Right cardiac atrium (tissue), 5 donors: ENCODE measurements around the gene MRPS12. TPM values are rescaled to one million over a fixed set of nuclear protein-coding genes. Genes with fewer than 3 reads are reported as not detected.
"Not testable (repeated sequence)": the region's sequence is repeated elsewhere in the genome, so short reads cannot be mapped to it uniquely, and the experiment has no call there.

Experiments
- ATAC-seq, 2 donors: fragments of 200-7000 bp; cut with Tn5 transposase; one replicate each; pipeline versions ENCODE4 v1.8.0 to v1.9.1; 2020; ENCODE audit warnings: moderate library complexity in 2 of 2, mild to moderate bottlenecking in 1 of 2
- DNase-seq, 3 donors: peaks; one replicate each; pipeline ENCODE4 v3.0.0-alpha.2; 2020
- H3K27ac ChIP-seq: one replicate; pipeline ENCODE4 v1.5.1; 2013; ENCODE audit warnings: mild to moderate bottlenecking, low read length, control low read depth, moderate library complexity
- H3K27me3 ChIP-seq: one replicate; pipeline ENCODE4 v1.6.1; 2013; ENCODE audit not compliant: control insufficient read depth, insufficient read depth
- H3K4me1 ChIP-seq: one replicate; pipeline ENCODE4 v1.6.1; 2013; ENCODE audit warnings: low read length; ENCODE audit not compliant: control insufficient read depth, insufficient read depth
- H3K4me3 ChIP-seq: one replicate; pipeline ENCODE4 v1.5.1; 2013; ENCODE audit warnings: low read length, control low read depth
- H3K9me3 ChIP-seq: one replicate; pipeline ENCODE4 v1.6.1; 2013; ENCODE audit warnings: low read length; ENCODE audit not compliant: control insufficient read depth
- WGBS: extraction: QIAGEN DNeasy Blood & Tissue Kit; methylation state at CpG from one replicate; pipeline ENCODE4 v1.1.7; 2013; 5-methylcytosine and 5-hydroxymethylcytosine counted together
- intact Hi-C, 4 donors: fragments of 100-400 bp; cut with DNase I; formaldehyde crosslinking; loops; one replicate each; pipeline versions ENCODE4 v1.11.0 to v1.14.0; 2022 to 2023
- long read RNA-seq, 4 donors: library from polyadenylated mRNA; unstranded; transcript quantifications; one replicate each; pipeline ENCODE4 v2.0.0, GENCODE V29; 2020 to 2021
- polyA plus RNA-seq: library from polyadenylated mRNA; stranded (reverse); fragments of 200-250 nt; gene quantifications from one replicate; pipeline ENCODE4 v1.2.3, GENCODE V29; 2013
- total RNA-seq, 4 donors: library from RNA; stranded (reverse); fragmentation: NEBNext Ultra II Directional; extraction: Animal tissue kit (Norgen Biotek cat#: 25700); gene quantifications; one replicate each; pipeline ENCODE4 v1.2.1, GENCODE V29; 2021
- donor health status: healthy with polysubstance abuse.
- donor health status: DM: no; HTN: yes; CAD: no.
- donor health status: DM: no; HTN: no; CAD: no.
- donor health status: DM: no; HTN: yes; CAD: no; lungs with severe emphysema.
- donor health status: DM: yes; HTN: yes; CAD: no.

The MRPS12 gene
- total RNA-seq, result 10 to 100 TPM; 49.9 to 68.7 (median 56.7) TPM
- 80.5 TPM for polyA plus RNA-seq
- long read RNA-seq, donor 1, transcript MRPS12-202 (3 exons, 929 nt), result minor isoform, 19 of 54 reads
- long read RNA-seq, donor 1, transcript MRPS12-203 (2 exons, 1,220 nt), result minor isoform, 6 of 54 reads
- long read RNA-seq, donor 1, transcript MRPS12-201 (3 exons, 1,207 nt), result major isoform, 26 of 54 reads
- long read RNA-seq, donor 1, partial matches to known transcripts, result 2 of 54 reads
- long read RNA-seq, donor 1, other reads (novel, unspliced or antisense), result 1 of 54 reads
- long read RNA-seq, donor 2, transcript MRPS12-201 (3 exons, 1,207 nt), result major isoform, 19 of 43 reads
- long read RNA-seq, donor 2, transcript MRPS12-202 (3 exons, 929 nt), result minor isoform, 17 of 43 reads
- long read RNA-seq, donor 2, partial matches to known transcripts, result 2 of 43 reads
- long read RNA-seq, donor 2, other reads (novel, unspliced or antisense), result 2 of 43 reads
- long read RNA-seq, donor 3, transcript MRPS12-203 (2 exons, 1,220 nt), result minor isoform, 7 of 43 reads
- long read RNA-seq, donor 3, transcript MRPS12-202 (3 exons, 929 nt), result minor isoform, 14 of 43 reads
- long read RNA-seq, donor 3, transcript MRPS12-201 (3 exons, 1,207 nt), result major isoform, 18 of 43 reads
- long read RNA-seq, donor 3, partial matches to known transcripts, result 2 of 43 reads
- long read RNA-seq, donor 3, other reads (novel, unspliced or antisense), result 2 of 43 reads
- long read RNA-seq, donor 4, transcript MRPS12-201 (3 exons, 1,207 nt), result major isoform, 17 of 27 reads
- long read RNA-seq, donor 4, transcript MRPS12-202 (3 exons, 929 nt), result minor isoform, 8 of 27 reads
- long read RNA-seq, donor 4, partial matches to known transcripts, result 1 of 27 reads
- long read RNA-seq, donor 4, other reads (novel, unspliced or antisense), result 0 of 27 reads

GRCh38 chr19:38930776-38931520, at the start of gene MRPS12:
TSS of gene MRPS12 (plus strand) at chr19:38930944. CDS start at chr19:38931295, 351 bp downstream.
- H3K27me3 ChIP-seq, result no peaks in the 10 kb centered on the region
- H3K4me1 ChIP-seq, result no peaks in the 10 kb centered on the region
- H3K9me3 ChIP-seq, result no peaks in the 10 kb centered on the region
- H3K4me3 ChIP-seq, result peak within 1 kb of the TSS; percentile 87
- peak; percentile 97 to 98 for ATAC-seq
- DNase-seq, result peak; percentile 98 to 99 (median 99)
- peak within 1 kb of the TSS; percentile 75 for H3K27ac ChIP-seq
- intact Hi-C loops, result loop anchor here in 1 of 4 donors (5.0 kb wide), 1 partner anchor 79 kb away; no protein-coding TSS in a partner anchor
- under 1% methylated on average over 40 of the region's 40 CpGs for WGBS

- no peak for ATAC-seq
- no peak for DNase-seq
- intact Hi-C loops, result no loop called here
- H3K27ac ChIP-seq, result no peak overlapping the region
- 95% methylated on average over 9 of the region's 9 CpGs for WGBS
- no peaks in the 10 kb centered on the region for H3K27me3 ChIP-seq
- no peaks in the 10 kb centered on the region for H3K9me3 ChIP-seq
- no peaks in the 10 kb centered on the region for H3K4me1 ChIP-seq
- H3K4me3 ChIP-seq, result no peak overlapping the region
Observed at GRCh38 chr19:38883286-38883685, 47.5 kb upstream of the MRPS12 start.

- H3K9me3 ChIP-seq, H3K27ac ChIP-seq, H3K4me1 ChIP-seq, ATAC-seq, DNase-seq, H3K4me3 ChIP-seq, H3K27me3 ChIP-seq, intact Hi-C loops: not testable (repeated sequence)
- 96% methylated on average over 3 of the region's 3 CpGs for WGBS
Observed at GRCh38 chr19:38884691-38885090, 46.1 kb upstream of the MRPS12 start.

GRCh38 chr19:38888876-38889275, 41.9 kb upstream of the MRPS12 start:
- ATAC-seq, result no peak
- Histone ChIP-seq H3K9me3 (no peaks in the 10 kb centered on the region), H3K4me3 (no peak overlapping the region), H3K4me1 (peaks cover 2% of the 10 kb centered on the region), H3K27ac (no peak overlapping the region), H3K27me3 (no peaks in the 10 kb centered on the region)
- peak in 1 of 3 donors; percentile 35 for DNase-seq
- intact Hi-C loops, result no loop called here
- 93% methylated on average over 17 of the region's 17 CpGs for WGBS

DNA sequence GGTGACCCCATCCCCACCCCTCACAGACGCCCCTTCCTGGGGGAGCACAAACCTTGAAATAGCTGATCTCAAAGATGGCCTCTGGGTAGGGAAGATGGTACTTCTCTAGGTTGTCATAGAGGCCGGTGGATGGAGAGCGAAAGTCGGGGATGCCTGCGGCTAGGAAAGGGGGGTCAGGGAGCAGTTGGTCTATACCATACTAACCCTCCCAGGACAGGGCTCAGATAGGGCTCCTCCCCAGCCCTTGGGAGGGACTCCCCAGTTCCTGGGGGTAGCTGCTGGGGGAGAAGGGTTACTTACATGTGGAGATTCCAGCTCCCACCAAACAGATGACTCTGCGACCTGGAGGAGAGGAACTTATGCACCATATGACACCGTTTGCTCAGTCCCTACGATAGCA, 40.9 kb upstream of the MRPS12 start:
- no peak for ATAC-seq
- no peaks in the 10 kb centered on the region for H3K9me3 ChIP-seq
- H3K4me1 ChIP-seq, result peaks cover 2% of the 10 kb centered on the region
- no peak overlapping the region for H3K27ac ChIP-seq
- intact Hi-C loops, result no loop called here
- 92% methylated on average over 8 of the region's 8 CpGs for WGBS
- H3K4me3 ChIP-seq, result no peak overlapping the region
- peak in 1 of 3 donors; percentile 25 for DNase-seq
- H3K27me3 ChIP-seq, result no peaks in the 10 kb centered on the region

GRCh38 chr19:38890686-38891085, 40.1 kb upstream of the MRPS12 start:
- DNase-seq (peak in 1 of 3 donors; percentile 41), ATAC-seq (peak; percentile 18 to 63)
- intact Hi-C loops, result no loop called here
- H3K4me3 ChIP-seq, result no peak overlapping the region
- H3K27ac ChIP-seq, result peak overlapping the region; percentile 1
- H3K27me3 ChIP-seq, result no peaks in the 10 kb centered on the region
- H3K4me1 ChIP-seq, result peaks cover 2% of the 10 kb centered on the region
- no peaks in the 10 kb centered on the region for H3K9me3 ChIP-seq

GRCh38 chr19:38891771-38892170, 39.0 kb upstream of the MRPS12 start:
- ATAC-seq (no peak), DNase-seq (peak in 1 of 3 donors; percentile 14)
- intact Hi-C loops, result no loop called here
- peaks cover 2% of the 10 kb centered on the region for H3K4me1 ChIP-seq
- no peaks in the 10 kb centered on the region for H3K9me3 ChIP-seq
- no peak overlapping the region for H3K4me3 ChIP-seq
- H3K27ac ChIP-seq, result no peak overlapping the region
- H3K27me3 ChIP-seq, result no peaks in the 10 kb centered on the region
- WGBS, result 80% methylated on average over 6 of the region's 6 CpGs

DNA sequence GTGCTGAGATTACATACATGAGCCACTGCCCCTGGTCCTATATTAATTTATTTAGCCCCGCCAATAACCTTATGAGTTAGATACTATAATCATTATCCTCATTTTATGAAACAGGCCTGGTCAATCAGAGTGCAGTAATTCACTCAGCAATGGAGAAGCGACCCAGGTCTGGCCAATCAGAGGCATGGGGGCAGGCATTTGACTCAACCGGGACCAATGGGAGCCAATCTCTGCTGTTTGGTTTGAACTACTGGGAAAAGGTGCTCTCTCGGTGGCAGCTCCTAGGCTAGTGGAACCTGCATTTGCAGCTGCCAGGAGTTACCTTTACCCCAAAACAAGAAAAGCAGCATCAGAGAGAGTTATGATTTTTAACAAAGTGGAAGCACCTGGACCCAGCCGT, 37.9 kb upstream of the MRPS12 start:
- no peak for ATAC-seq
- Histone ChIP-seq H3K27ac (no peak overlapping the region), H3K4me1 (peaks cover 2% of the 10 kb centered on the region), H3K4me3 (no peak overlapping the region), H3K9me3 (no peaks in the 10 kb centered on the region), H3K27me3 (no peaks in the 10 kb centered on the region)
- DNase-seq, result no peak
- intact Hi-C loops, result no loop called here
- 83% methylated on average over 5 of the region's 5 CpGs for WGBS

- Histone ChIP-seq H3K27ac (no peak overlapping the region), H3K9me3 (no peaks in the 10 kb centered on the region), H3K27me3 (no peaks in the 10 kb centered on the region), H3K4me1 (peaks cover 4% of the 10 kb centered on the region), H3K4me3 (no peak overlapping the region)
- peak in 1 of 3 donors; percentile 72 for DNase-seq
- ATAC-seq, result no peak
- 59% methylated on average over 14 of the region's 14 CpGs for WGBS
- intact Hi-C loops, result no loop called here
Observed at GRCh38 chr19:38893341-38893771, 37.4 kb upstream of the MRPS12 start.

GRCh38 chr19:38894968-38895367, 35.8 kb upstream of the MRPS12 start:
- DNase-seq (no peak), ATAC-seq (no peak)
- H3K27me3 ChIP-seq, result no peaks in the 10 kb centered on the region
- intact Hi-C loops, result no loop called here
- H3K4me1 ChIP-seq, result peaks cover 5% of the 10 kb centered on the region
- H3K27ac ChIP-seq, result no peak overlapping the region
- no peak overlapping the region for H3K4me3 ChIP-seq
- whole genome bisulfite sequencing, result 67% methylated on average over 9 of the region's 9 CpGs
- no peaks in the 10 kb centered on the region for H3K9me3 ChIP-seq
